LNCAP (cell line): Measurements from ENCODE around the gene BICRA.

Experiments
- CTCF ChIP-seq: fragments of 450-650 bp; IDR thresholded peaks from 2 replicates; pipeline ENCODE4 v1.5.1; 2017; ENCODE audit warnings: mild to moderate bottlenecking

The BICRA gene

GRCh38 chr19:47679251-47679900 is 70.4 kb downstream of the BICRA start:
- TF ChIP-seq CTCF: no peak

- TF ChIP-seq CTCF: no peak
Observed at GRCh38 chr19:47679922-47680857, 71.3 kb downstream of the BICRA start.

- TF ChIP-seq CTCF: no peak
Observed at GRCh38 chr19:47680858-47681332, 72.0 kb downstream of the BICRA start.

- no peak for TF ChIP-seq CTCF
Observed at GRCh38 chr19:47681388-47681787, 72.5 kb downstream of the BICRA start.

- TF ChIP-seq CTCF: no peak
Observed at GRCh38 chr19:47681936-47682335, 73.0 kb downstream of the BICRA start.

- TF ChIP-seq CTCF: no peak
Observed at GRCh38 chr19:47682939-47683338, 74.0 kb downstream of the BICRA start.

GRCh38 chr19:47686679-47687450 is 77.9 kb downstream of the BICRA start:
- no peak for TF ChIP-seq CTCF
